ENCODE measurements around the gene OR10P1.

GRCh38 chr12:55626154-55626553 is 10.5 kb upstream of the OR10P1 start:
- TF ChIP-seq CTCF (IDR thresholded peaks at IDR 0.05; ENCODE audit: insufficient read depth, low read length, poor library complexity, severe bottlenecking) = no peak
- no peak for TF ChIP-seq EZH2phosphoT487 (conservative IDR thresholded peaks at IDR 0.05; ENCODE audit: low read length)
